SK-N-SH (cell line): ENCODE measurements around the gene UBASH3B. TPM values are rescaled to one million over a fixed set of nuclear protein-coding genes. Genes with fewer than 3 reads are reported as not detected.

Experiments used
- CTCF ChIA-PET: fragments of 300-600, 350-600 bp; formaldehyde crosslinking; extraction: SDS; loops from one replicate; lab custom pipeline; 2021; lab: Yijun Ruan, JAX
- POLR2A ChIA-PET: fragments of 350-600 bp; sonication (Branson Sonifier 250); formaldehyde crosslinking; extraction: SDS; loops from one replicate; lab custom pipeline; 2020; ENCODE audit warnings: antibody characterized with exemption, inconsistent platforms; lab: Yijun Ruan, JAX
- DNase-seq: peaks from one replicate; pipeline ENCODE4 v3.0.0; 2012
- H2AFZ ChIP-seq: fragments of 200-600 bp; sonication (generic); 2 replicates; pipeline ENCODE4 v1.8.1; 2016; ENCODE audit warnings: antibody characterized with exemption, mild to moderate bottlenecking, low read depth
- H3F3A ChIP-seq: fragments of 200-600 bp; sonication (generic); replicated peaks from 2 replicates; pipeline ENCODE3; 2016; ENCODE audit warnings: antibody characterized with exemption, mild to moderate bottlenecking; ENCODE audit not compliant: insufficient read depth
- H3K27ac ChIP-seq, 2 experiments: fragments of 200-500 bp in 1 of 2; fragments of 200-600 bp in 1 of 2; sonication (Bioruptor generic) in 1 of 2; sonication (generic), shearing (Covaris generic) in 1 of 2; 2 replicates each; pipeline versions ENCODE4 v1.5.1 to v1.6.1; 2014 to 2016; ENCODE audit warnings: low read depth in 2 of 2, inconsistent platforms in 1 of 2, low read length in 1 of 2, mild to moderate bottlenecking in 1 of 2, mixed read lengths in 1 of 2
- H3K27me3 ChIP-seq: fragments of 200-600 bp; sonication (generic), shearing (Covaris generic); 2 replicates; pipeline ENCODE4 v1.6.1; 2016; ENCODE audit warnings: mixed run types; ENCODE audit not compliant: insufficient read depth
- H3K36me3 ChIP-seq, 2 experiments: fragments of 200-500 bp in 1 of 2; fragments of 200-600 bp in 1 of 2; sonication (Bioruptor generic) in 1 of 2; sonication (generic) in 1 of 2; replicated peaks in 1 of 2; 2 replicates each; pipeline versions ENCODE3 to v1.5.1; 2014 to 2016; ENCODE audit warnings: low read length in 1 of 2, mild to moderate bottlenecking in 1 of 2; ENCODE audit not compliant: insufficient read depth in 2 of 2, control insufficient read depth in 1 of 2
- H3K4me1 ChIP-seq, 2 experiments: fragments of 200-500 bp in 1 of 2; fragments of 200-600 bp in 1 of 2; sonication (Bioruptor generic) in 1 of 2; sonication (generic), shearing (Covaris generic) in 1 of 2; 2 replicates each; pipeline versions ENCODE4 v1.5.1 to v1.6.1; 2014 to 2016; ENCODE audit warnings: low read depth in 1 of 2, low read length in 1 of 2, mixed run types in 1 of 2; ENCODE audit not compliant: insufficient read depth in 2 of 2, control insufficient read depth in 1 of 2
- H3K4me2 ChIP-seq: fragments of 200-600 bp; sonication (generic), shearing (Covaris generic); 2 replicates; pipeline ENCODE4 v1.6.1; 2017; ENCODE audit warnings: mixed run types
- H3K4me3 ChIP-seq, 2 experiments: fragments of 200-500 bp in 1 of 2; fragments of 200-600 bp in 1 of 2; sonication (Bioruptor generic) in 1 of 2; sonication (generic), shearing (Covaris generic) in 1 of 2; 2 replicates each; pipeline versions ENCODE4 v1.5.1 to v1.8.1; 2014 to 2016; ENCODE audit warnings: low read depth in 2 of 2, inconsistent platforms in 1 of 2, low read length in 1 of 2, mild to moderate bottlenecking in 1 of 2, mixed read lengths in 1 of 2, moderate library complexity in 1 of 2
- H3K79me2 ChIP-seq: fragments of 200-600 bp; sonication (generic); 2 replicates; pipeline ENCODE4 v1.8.1; 2017; ENCODE audit warnings: mild to moderate bottlenecking; ENCODE audit not compliant: insufficient read depth
- H3K9ac ChIP-seq: fragments of 200-600 bp; sonication (generic); 2 replicates; pipeline ENCODE4 v1.6.1; 2017; ENCODE audit warnings: mixed run types
- H3K9me2 ChIP-seq: fragments of 200-600 bp; sonication (generic); 2 replicates; pipeline ENCODE4 v1.6.1; 2017; ENCODE audit warnings: mixed run types
- H3K9me3 ChIP-seq: fragments of 200-600 bp; sonication (generic); 2 replicates; pipeline ENCODE4 v1.6.1; 2017; ENCODE audit warnings: mixed run types, mild to moderate bottlenecking, moderate library complexity
- H4K20me1 ChIP-seq: fragments of 200-600 bp; sonication (generic); 2 replicates; pipeline ENCODE4 v1.6.1; 2017; ENCODE audit warnings: mild to moderate bottlenecking, mixed run types; ENCODE audit not compliant: insufficient read depth
- CTCF ChIP-seq: fragments of 200-600 bp; sonication (generic); IDR thresholded peaks from 2 replicates; pipeline ENCODE4 v1.6.1; 2017; ENCODE audit warnings: antibody characterized with exemption, mild to moderate bottlenecking, moderate library complexity
- MEF2A ChIP-seq: IDR thresholded peaks from 2 replicates; pipeline ENCODE4 v1.4.0; 2012; ENCODE audit warnings: low read depth, borderline replicate concordance
- POLR2AphosphoS5 ChIP-seq: IDR thresholded peaks from 2 replicates; pipeline ENCODE4 v1.6.1; 2012; ENCODE audit warnings: low read depth, low read length
- RXRA ChIP-seq: IDR thresholded peaks from 2 replicates; pipeline ENCODE4 v1.4.0; 2012; ENCODE audit warnings: low read depth, mild to moderate bottlenecking, borderline replicate concordance
- SIN3A ChIP-seq: IDR thresholded peaks from 2 replicates; pipeline ENCODE4 v1.6.1; 2012; ENCODE audit warnings: low read depth, mild to moderate bottlenecking, low read length, moderate library complexity, borderline replicate concordance
- SMC3 ChIP-seq: IDR thresholded peaks from 2 replicates; pipeline ENCODE4 v1.6.1; 2012; ENCODE audit warnings: low read depth, low read length, improper control_type of control experiment
- TAF1 ChIP-seq: IDR thresholded peaks from 2 replicates; pipeline ENCODE4 v1.6.1; 2012; ENCODE audit warnings: low read depth, mild to moderate bottlenecking, low read length, moderate library complexity, borderline replicate concordance
- TEAD4 ChIP-seq: IDR thresholded peaks from 2 replicates; pipeline ENCODE4 v1.4.0; 2012; ENCODE audit warnings: mild to moderate bottlenecking, borderline replicate concordance; ENCODE audit not compliant: insufficient read depth
- USF1 ChIP-seq: IDR thresholded peaks from 2 replicates; pipeline ENCODE4 v1.4.0; 2012; ENCODE audit warnings: low read depth, borderline replicate concordance
- WGBS: methylation state at CpG from one replicate; pipeline ENCODE4 v1.1.6; 2017; ENCODE audit warnings: low lambda C conversion rate; 5-methylcytosine and 5-hydroxymethylcytosine counted together
- polyA plus RNA-seq, 3 experiments: library from polyadenylated mRNA; depleted of rRNA; stranded (reverse); fragments of >200 nt; gene quantifications; 2 replicates each; pipeline ENCODE4 v1.2.3, GENCODE V29; 2012
- TF ChIP-seq, protein P1 (sequence below): fragments of 150-350 bp; IDR thresholded peaks from 2 replicates; pipeline ENCODE4 v1.6.1; 2017; ENCODE audit warnings: antibody characterized with exemption, low read length, low read depth, borderline replicate concordance
- TF ChIP-seq, protein P2 (sequence below): fragments of 150-350 bp; IDR thresholded peaks from 2 replicates; pipeline ENCODE4 v1.6.1; 2016; ENCODE audit warnings: mild to moderate bottlenecking, low read depth, low read length

Gene UBASH3B
- polyA plus RNA-seq, 1 of the 3 experiments (the other 2 are of a cell fraction): 10.4 TPM

GRCh38 chr11:122720107-122720881 lies 64.8 kb downstream of the UBASH3B start:
- Histone ChIP-seq H3K9me3 (no peaks in the 10 kb centered on the region), H3K9ac (no peak overlapping the region), H3K36me3 (no peaks in the 10 kb centered on the region), H3K79me2 (peaks cover 64% of the 10 kb centered on the region), H3K9me2 (no peaks in the 10 kb centered on the region), H3K27ac (peak overlapping the region in 1 of 2 experiments; percentile 85; a peak in 2 of 4 replicates), H3K27me3 (no peaks in the 10 kb centered on the region), H3K4me3 (no peak overlapping the region), H4K20me1 (no peaks in the 10 kb centered on the region), H3F3A (peaks cover 24% of the 10 kb centered on the region), H3K4me1 (peaks cover 0 to 26% of the 10 kb centered on the region in 2 experiments; a peak in 2 of 4 replicates), H2AFZ (no peak overlapping the region), H3K4me2 (0 out of 2 replicates have a peak overlapping the region, but pooled peaks have one; percentile 64)
- CTCF ChIA-PET: interaction anchor here (1.2 kb wide), 1 partner anchor 10 kb away, joined by 3 read pairs; no protein-coding TSS in a partner anchor
- POLR2A ChIA-PET: no interaction called here
- 99% methylated on average over 7 of the region's 7 CpGs for WGBS
- TF ChIP-seq, protein P1, sequence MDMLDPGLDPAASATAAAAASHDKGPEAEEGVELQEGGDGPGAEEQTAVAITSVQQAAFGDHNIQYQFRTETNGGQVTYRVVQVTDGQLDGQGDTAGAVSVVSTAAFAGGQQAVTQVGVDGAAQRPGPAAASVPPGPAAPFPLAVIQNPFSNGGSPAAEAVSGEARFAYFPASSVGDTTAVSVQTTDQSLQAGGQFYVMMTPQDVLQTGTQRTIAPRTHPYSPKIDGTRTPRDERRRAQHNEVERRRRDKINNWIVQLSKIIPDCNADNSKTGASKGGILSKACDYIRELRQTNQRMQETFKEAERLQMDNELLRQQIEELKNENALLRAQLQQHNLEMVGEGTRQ: no peak
- TF ChIP-seq CTCF (no peak), MEF2A (no peak), POLR2AphosphoS5 (no peak), RXRA (no peak), USF1 (no peak), SMC3 (no peak), TAF1 (no peak), TEAD4 (no peak), SIN3A (no peak)
- TF ChIP-seq, protein P2, sequence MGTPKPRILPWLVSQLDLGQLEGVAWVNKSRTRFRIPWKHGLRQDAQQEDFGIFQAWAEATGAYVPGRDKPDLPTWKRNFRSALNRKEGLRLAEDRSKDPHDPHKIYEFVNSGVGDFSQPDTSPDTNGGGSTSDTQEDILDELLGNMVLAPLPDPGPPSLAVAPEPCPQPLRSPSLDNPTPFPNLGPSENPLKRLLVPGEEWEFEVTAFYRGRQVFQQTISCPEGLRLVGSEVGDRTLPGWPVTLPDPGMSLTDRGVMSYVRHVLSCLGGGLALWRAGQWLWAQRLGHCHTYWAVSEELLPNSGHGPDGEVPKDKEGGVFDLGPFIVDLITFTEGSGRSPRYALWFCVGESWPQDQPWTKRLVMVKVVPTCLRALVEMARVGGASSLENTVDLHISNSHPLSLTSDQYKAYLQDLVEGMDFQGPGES: no peak
- DNase-seq: no peak
